HG02973 (cell line): Measurements from ENCODE around the gene PPFIBP2.

Experiments
- ATAC-seq: cut with Tn5 transposase; IDR thresholded peaks from one replicate; pipeline ENCODE4 v1.9.1; 2021; ENCODE audit warnings: moderate library complexity; ENCODE audit not compliant: unreplicated experiment

PPFIBP2 gene

GRCh38 chr11:7595016-7595866 lies 81.4 kb downstream of the PPFIBP2 start:
- ATAC-seq = no peak

- ATAC-seq = no peak
These were observed 82.2 kb downstream of the PPFIBP2 start for GRCh38 chr11:7595951-7596350.

GRCh38 chr11:7596975-7597391 lies 83.2 kb downstream of the PPFIBP2 start:
- no peak for ATAC-seq

- ATAC-seq = no peak
These were observed 83.8 kb downstream of the PPFIBP2 start for GRCh38 chr11:7597620-7598019.

GRCh38 chr11:7599209-7599608 lies 85.4 kb downstream of the PPFIBP2 start:
- no peak for ATAC-seq

GRCh38 chr11:7600205-7600775 lies 86.5 kb downstream of the PPFIBP2 start:
- ATAC-seq = no peak

GRCh38 chr11:7603031-7603781 lies 89.4 kb downstream of the PPFIBP2 start:
- ATAC-seq = no peak

- no peak for ATAC-seq
These were observed 90.6 kb downstream of the PPFIBP2 start for GRCh38 chr11:7604331-7604955.

- no peak for ATAC-seq
These were observed 91.6 kb downstream of the PPFIBP2 start for GRCh38 chr11:7605186-7605943.

- ATAC-seq = no peak
These were observed 92.7 kb downstream of the PPFIBP2 start for GRCh38 chr11:7606496-7606895.

- no peak for ATAC-seq
These were observed 95.2 kb downstream of the PPFIBP2 start for GRCh38 chr11:7609015-7609414.

GRCh38 chr11:7609521-7609920 lies 95.7 kb downstream of the PPFIBP2 start:
- no peak for ATAC-seq

GRCh38 chr11:7610393-7610792 lies 96.6 kb downstream of the PPFIBP2 start:
- ATAC-seq = no peak

- no peak for ATAC-seq
These were observed 97.6 kb downstream of the PPFIBP2 start for GRCh38 chr11:7611411-7611810.

- no peak for ATAC-seq
These were observed 98.4 kb downstream of the PPFIBP2 start for GRCh38 chr11:7612056-7612660.

- ATAC-seq = no peak
These were observed 99.0 kb downstream of the PPFIBP2 start for GRCh38 chr11:7612661-7613393.

- no peak for ATAC-seq
These were observed 99.6 kb downstream of the PPFIBP2 start for GRCh38 chr11:7613394-7613720.

- no peak for ATAC-seq
These were observed 100.9 kb downstream of the PPFIBP2 start for GRCh38 chr11:7614656-7615055.

GRCh38 chr11:7617032-7617431 lies 103.2 kb downstream of the PPFIBP2 start:
- ATAC-seq = no peak

GRCh38 chr11:7619322-7619721 lies 105.5 kb downstream of the PPFIBP2 start:
- no peak for ATAC-seq
